NT2/D1 (cell line): ENCODE measurements around the gene KCNE1.

Experiments used
- DNase-seq: peaks from one replicate; pipeline ENCODE4 v3.0.0-alpha.2; 2011; ENCODE audit warnings: low read depth, low spot score
- H3K27me3 ChIP-seq: 2 replicates; pipeline ENCODE4 v1.6.0; 2011; ENCODE audit warnings: mild to moderate bottlenecking; ENCODE audit not compliant: insufficient read length, insufficient read depth
- H3K36me3 ChIP-seq: 2 replicates; pipeline ENCODE4 v1.6.1; 2011; ENCODE audit warnings: mild to moderate bottlenecking, low read length, mixed read lengths; ENCODE audit not compliant: insufficient read depth, insufficient read length
- H3K4me1 ChIP-seq: 2 replicates; pipeline ENCODE4 v1.5.1; 2011; ENCODE audit not compliant: insufficient read depth, insufficient read length
- H3K4me3 ChIP-seq: 2 replicates; pipeline ENCODE4 v1.5.1; 2011; ENCODE audit warnings: low read depth; ENCODE audit not compliant: insufficient read length
- H3K9ac ChIP-seq: 2 replicates; pipeline ENCODE4 v1.6.0; 2011; ENCODE audit warnings: low read depth; ENCODE audit not compliant: insufficient read length
- H3K9me3 ChIP-seq: 2 replicates; pipeline ENCODE4 v1.5.1; 2011; ENCODE audit warnings: mild to moderate bottlenecking, low read length; ENCODE audit not compliant: insufficient read depth
- SUZ12 ChIP-seq: IDR thresholded peaks from 2 replicates; pipeline ENCODE4 v1.6.1; 2011; ENCODE audit not compliant: insufficient read length, insufficient read depth; ENCODE audit errors: extremely low read depth
- YY1 ChIP-seq: IDR thresholded peaks from 2 replicates; pipeline ENCODE4 v1.6.1; 2011; ENCODE audit not compliant: insufficient read length, insufficient read depth
- ZNF274 ChIP-seq: IDR thresholded peaks from 2 replicates; pipeline ENCODE4 v1.6.1; 2011; ENCODE audit warnings: mild to moderate bottlenecking, low read depth, low read length

KCNE1 gene

GRCh38 chr21:34519694-34520093 is 7.7 kb upstream of the KCNE1 start:
- H3K36me3 ChIP-seq = peaks cover 91% of the 10 kb centered on the region
- no peak for TF ChIP-seq ZNF274
- no peak for TF ChIP-seq SUZ12
- no peak for TF ChIP-seq YY1

GRCh38 chr21:34519016-34519415 is 7.0 kb upstream of the KCNE1 start:
- peaks cover 11% of the 10 kb centered on the region for H3K4me1 ChIP-seq
- 0 out of 2 replicates have a peak, but pooled peaks cover 10% of the 10 kb centered on the region for H3K9me3 ChIP-seq
- no peaks in the 10 kb centered on the region for H3K27me3 ChIP-seq
- TF ChIP-seq SUZ12 (no peak), ZNF274 (no peak), YY1 (no peak)
- no peak for DNase-seq
- H3K4me3 ChIP-seq = no peak overlapping the region
- peaks cover 84% of the 10 kb centered on the region for H3K36me3 ChIP-seq
- no peak overlapping the region for H3K9ac ChIP-seq

More at GRCh38 chr21:34519694-34520093, 7.7 kb upstream of the KCNE1 start:
- Histone ChIP-seq H3K4me3 (no peak overlapping the region), H3K27me3 (no peaks in the 10 kb centered on the region), H3K9me3 (0 out of 2 replicates have a peak, but pooled peaks cover 10% of the 10 kb centered on the region), H3K4me1 (peaks cover 11% of the 10 kb centered on the region), H3K9ac (no peak overlapping the region)
- no peak for DNase-seq

GRCh38 chr21:34518301-34518700 is 6.3 kb upstream of the KCNE1 start:
- Histone ChIP-seq H3K4me3 (no peak overlapping the region), H3K4me1 (peaks cover 10% of the 10 kb centered on the region), H3K27me3 (no peaks in the 10 kb centered on the region), H3K36me3 (peaks cover 79% of the 10 kb centered on the region), H3K9me3 (0 out of 2 replicates have a peak, but pooled peaks cover 10% of the 10 kb centered on the region), H3K9ac (no peak overlapping the region)
- no peak for TF ChIP-seq YY1
- TF ChIP-seq ZNF274 = no peak
- TF ChIP-seq SUZ12 = no peak
- no peak for DNase-seq

- no peak overlapping the region for H3K4me3 ChIP-seq
- H3K9me3 ChIP-seq = 0 out of 2 replicates have a peak, but pooled peaks cover 10% of the 10 kb centered on the region
- no peak for DNase-seq
- no peak for TF ChIP-seq YY1
- H3K36me3 ChIP-seq = peaks cover 73% of the 10 kb centered on the region
- no peak overlapping the region for H3K9ac ChIP-seq
- peaks cover 4% of the 10 kb centered on the region for H3K4me1 ChIP-seq
- no peaks in the 10 kb centered on the region for H3K27me3 ChIP-seq
Observed at GRCh38 chr21:34517491-34518245, 5.7 kb upstream of the KCNE1 start.

- Histone ChIP-seq H3K4me1 (peaks cover 3% of the 10 kb centered on the region), H3K9ac (no peak overlapping the region), H3K36me3 (peaks cover 66% of the 10 kb centered on the region), H3K27me3 (no peaks in the 10 kb centered on the region), H3K9me3 (0 out of 2 replicates have a peak, but pooled peaks cover 10% of the 10 kb centered on the region), H3K4me3 (no peak overlapping the region)
- no peak for TF ChIP-seq SUZ12
- no peak for TF ChIP-seq YY1
- no peak for TF ChIP-seq ZNF274
- no peak for DNase-seq
Observed at GRCh38 chr21:34517039-34517438, 5.0 kb upstream of the KCNE1 start.

- H3K9me3 ChIP-seq = no peaks in the 10 kb centered on the region
- no peaks in the 10 kb centered on the region for H3K27me3 ChIP-seq
- H3K4me1 ChIP-seq = no peaks in the 10 kb centered on the region
- peaks cover 42% of the 10 kb centered on the region for H3K36me3 ChIP-seq
- H3K9ac ChIP-seq = no peak overlapping the region
- H3K4me3 ChIP-seq = no peak overlapping the region
- TF ChIP-seq SUZ12 = no peak
- DNase-seq = no peak
Observed at GRCh38 chr21:34514576-34515115, 2.6 kb upstream of the KCNE1 start.

- Histone ChIP-seq H3K4me3 (no peak overlapping the region), H3K9ac (no peak overlapping the region), H3K4me1 (no peaks in the 10 kb centered on the region), H3K27me3 (no peaks in the 10 kb centered on the region), H3K36me3 (peaks cover 30% of the 10 kb centered on the region), H3K9me3 (no peaks in the 10 kb centered on the region)
- DNase-seq = no peak
- TF ChIP-seq YY1 = no peak
- TF ChIP-seq SUZ12 = no peak
Observed at GRCh38 chr21:34513129-34513675, 1.2 kb upstream of the KCNE1 start.
